K562 (cell line): ENCODE data around the gene CD19. TPM values are rescaled to one million over a fixed set of nuclear protein-coding genes. Genes with fewer than 3 reads are reported as not detected.

Experiments
- ARID3A ChIP-seq: IDR thresholded peaks from 2 replicates; pipeline ENCODE4 v1.6.1; 2012; ENCODE audit warnings: low read depth, low read length, improper control_type of control experiment, borderline replicate concordance
- CHD7 ChIP-seq: fragments of 200-600 bp; sonication (generic); IDR thresholded peaks from one replicate; pipeline ENCODE4 v1.6.1; 2012; ENCODE audit warnings: mild to moderate bottlenecking, low read depth, low read length, inconsistent platforms
- IRF1 ChIP-seq: sonication (generic); formaldehyde crosslinking; IDR thresholded peaks from 2 replicates; pipeline ENCODE4 v1.8.0; 2022; ENCODE audit warnings: missing genetic modification reagents, mild to moderate bottlenecking, borderline replicate concordance
- MTF1 ChIP-seq: fragments of 250-450 bp; sonication (Bioruptor Pico); IDR thresholded peaks from 2 replicates; pipeline ENCODE4 v1.9.0; 2021; ENCODE audit warnings: moderate library complexity, mild to moderate bottlenecking, inconsistent platforms, borderline replicate concordance
- RBM22 ChIP-seq: fragments of 200-400 bp; formaldehyde crosslinking; IDR thresholded peaks from 2 replicates; pipeline ENCODE4 v1.6.1; 2018; ENCODE audit warnings: low read length, low read depth; ENCODE audit not compliant: poor library complexity, severe bottlenecking
- SAFB ChIP-seq: fragments of 200-400 bp; formaldehyde crosslinking; IDR thresholded peaks from 2 replicates; pipeline ENCODE4 v1.6.1; 2017; ENCODE audit warnings: low read depth, low read length, borderline replicate concordance
- ZBTB49 ChIP-seq: sonication (generic); formaldehyde crosslinking; IDR thresholded peaks from 2 replicates; pipeline ENCODE4 v1.8.0; 2022; ENCODE audit warnings: missing genetic modification reagents, mild to moderate bottlenecking, borderline replicate concordance
- polyA plus RNA-seq, 8 experiments: library from polyadenylated mRNA; depleted of rRNA in 4 of 8; stranded (reverse) in 5 of 8; unstranded in 3 of 8; fragments of >200 nt; fragmentation: Nextera tagmentation in 2 of 8; fragmentation: Illumina TruSeq in 1 of 8; extraction: Ambion mirVana in 2 of 8; extraction: Trizol in 1 of 8; gene quantifications; 2 replicates each; pipeline versions ENCODE4 v1.2.1 to v1.2.3, GENCODE V29; 2011 to 2014; ENCODE audit warnings: inconsistent platforms in 1 of 8, missing spikeins in 1 of 8
- total RNA-seq, 7 experiments: library from RNA; depleted of rRNA in 6 of 7; stranded (reverse); fragments of >200 nt in 6 of 7; fragmentation: Illumina TruSeq in 2 of 7; extraction: Trizol in 2 of 7; gene quantifications; 2 replicates each; pipeline versions ENCODE4 v1.2.1 to v1.2.3, GENCODE V29; 2011 to 2021; ENCODE audit warnings: low replicate concordance in 1 of 7

CD19 gene
- total and polyA plus RNA-seq, 9 of the 15 experiments (the other 6 are each of a cell fraction or from before 2014, with no cell fraction given): 0.27 to 3.7 (median 2.0) TPM; not detected in 1

GRCh38 chr16:28925386-28926228 lies 6.2 kb upstream of the CD19 start (continued):
- TF ChIP-seq CHD7 (no peak), ZBTB49 (CRISPR knock-in tag) (no peak), IRF1 (no peak; the same call in 1 of the 2 replicates), ARID3A (no peak), RBM22 (no peak), SAFB (no peak), MTF1 (no peak)
